Posterior cingulate gyrus (tissue), 11 donors: ENCODE measurements around the gene NCOA6.
"Not testable (repeated sequence)": the region's sequence is repeated elsewhere in the genome, so short reads cannot be mapped to it uniquely, and the experiment has no call there.

Experiments
- DNase-seq, 10 donors: peaks; one replicate each; pipeline versions ENCODE4 v3.0.0 to v3.0.0-alpha.2; 2020 to 2021; ENCODE audit warnings: mixed read lengths in 3 of 10
- intact Hi-C: fragments of 100-400 bp; cut with DNase I; formaldehyde crosslinking; loops from one replicate; pipeline ENCODE4 v1.15.1; 2023

Gene NCOA6

GRCh38 chr20:34732523-34732922 is 92.9 kb downstream of the NCOA6 start:
- DNase-seq: no peak
- intact Hi-C loops: no loop called here

GRCh38 chr20:34729416-34729815 is 96.0 kb downstream of the NCOA6 start:
- intact Hi-C loops: no loop called here
- no peak for DNase-seq

DNA sequence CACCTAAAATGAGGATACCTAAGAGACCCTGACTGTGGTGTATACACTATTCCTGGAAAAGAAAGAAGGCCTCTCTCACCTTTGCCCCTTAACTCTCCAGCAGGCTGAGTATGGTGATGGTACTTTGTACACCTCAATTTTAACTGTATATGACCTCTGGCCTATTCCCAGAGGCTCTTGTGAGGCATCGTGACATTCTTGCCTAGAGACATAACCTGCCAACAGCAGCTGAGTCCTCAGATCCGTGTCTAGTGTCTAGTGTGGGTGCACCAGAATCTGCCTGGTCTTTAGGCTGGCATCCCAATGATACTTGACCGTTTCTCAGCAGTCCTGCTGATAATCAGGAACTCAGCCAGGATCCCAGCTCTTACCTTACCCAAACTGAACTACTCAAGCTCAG is 101.3 kb downstream of the NCOA6 start:
- intact Hi-C loops: no loop called here
- DNase-seq: no peak

DNA sequence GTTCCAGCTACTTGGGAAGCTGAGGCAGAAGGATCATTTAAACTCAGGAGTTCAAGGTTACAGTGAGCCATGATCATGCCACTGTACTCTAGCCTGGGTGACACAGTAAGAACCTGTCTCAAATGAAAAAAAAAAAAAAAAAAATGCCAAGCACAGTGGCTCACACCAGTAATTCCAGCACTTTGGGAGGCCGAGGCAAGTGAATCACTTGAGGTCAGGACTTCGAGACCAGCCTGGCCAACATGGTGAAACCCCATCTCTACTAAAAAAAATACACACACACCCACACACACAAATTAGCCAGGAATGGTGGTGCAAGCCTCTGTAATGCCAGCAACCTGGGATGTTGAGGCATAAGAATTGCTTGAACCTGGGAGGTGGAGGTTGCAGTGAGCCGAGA is 102.9 kb downstream of the NCOA6 start:
- DNase-seq, intact Hi-C loops: not testable (repeated sequence)

GRCh38 chr20:34720266-34720665 is 105.2 kb downstream of the NCOA6 start:
- no peak for DNase-seq
- intact Hi-C loops: no loop called here

DNA sequence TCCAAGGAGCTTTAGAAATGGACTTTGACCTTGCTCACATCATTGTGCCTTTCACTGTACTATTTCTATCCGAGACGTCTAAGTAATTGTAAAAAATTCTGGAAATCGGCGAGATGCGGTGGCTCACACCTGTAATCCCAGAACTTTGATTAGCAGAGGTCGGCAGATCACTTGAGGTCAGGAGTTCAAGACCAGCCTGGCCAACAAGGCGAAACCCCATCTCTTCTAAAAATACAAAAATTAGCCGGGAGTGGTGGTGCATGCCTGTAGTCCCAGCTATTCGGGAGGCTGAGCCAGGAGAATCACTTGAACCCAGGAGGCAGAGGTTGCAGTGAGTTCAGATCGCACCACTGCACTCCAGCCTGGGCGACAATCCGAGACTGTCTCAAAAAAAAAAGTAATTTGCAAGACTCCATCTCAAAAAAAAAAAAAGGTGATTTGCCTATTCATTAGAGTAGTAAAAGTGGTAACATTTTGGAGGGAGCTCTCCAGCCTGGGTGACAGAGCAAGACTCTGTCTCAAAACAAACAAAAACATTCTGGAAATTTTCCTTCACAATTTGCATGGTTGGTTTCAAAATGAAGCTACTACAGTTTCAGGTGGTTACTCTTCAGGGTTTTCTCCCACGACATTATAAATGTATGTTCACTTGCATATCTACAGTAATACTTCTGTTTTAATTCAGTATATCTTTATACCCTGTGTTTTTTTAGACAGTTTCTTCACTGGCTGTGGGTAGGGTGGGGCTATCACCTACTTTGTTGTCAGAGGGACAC is 106.0 kb downstream of the NCOA6 start:
- DNase-seq, intact Hi-C loops: not testable (repeated sequence)

GRCh38 chr20:34717230-34718095 is 108.0 kb downstream of the NCOA6 start:
- no peak for DNase-seq
- intact Hi-C loops: no loop called here

DNA sequence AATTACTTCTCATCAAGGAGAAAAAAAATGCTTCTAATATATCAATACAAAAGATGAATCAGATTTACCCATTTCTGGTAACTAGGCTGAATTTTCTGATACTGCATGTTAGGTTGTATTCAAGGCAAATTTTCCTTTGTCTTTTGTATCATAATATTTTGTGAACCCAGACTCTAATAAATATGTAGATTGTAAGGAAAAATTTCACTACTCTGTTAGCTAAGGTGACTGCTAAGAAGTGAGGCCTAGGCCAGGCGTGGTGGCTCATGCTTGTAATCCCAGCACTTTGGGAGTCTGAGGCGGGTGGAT is 108.6 kb downstream of the NCOA6 start:
- intact Hi-C loops: no loop called here
- no peak for DNase-seq

DNA sequence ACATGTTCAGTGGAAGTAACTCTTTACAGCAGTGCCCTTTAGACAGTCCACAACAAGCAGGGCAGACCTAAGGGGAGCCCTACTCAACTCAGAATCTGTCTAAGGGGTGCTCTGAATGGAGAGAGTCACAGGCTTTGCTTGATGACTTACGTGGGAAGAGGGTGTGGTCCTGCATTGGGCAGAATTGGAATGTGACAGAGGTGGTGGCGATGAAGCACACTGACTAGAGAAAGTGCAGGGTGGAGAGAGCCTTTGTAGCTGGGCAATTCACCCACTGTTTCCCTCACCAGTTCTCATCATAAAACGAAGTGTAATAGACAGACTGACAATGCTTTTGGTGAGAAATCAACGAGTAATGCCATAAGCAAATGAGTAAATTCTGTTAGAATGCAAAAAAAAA is 110.1 kb downstream of the NCOA6 start:
- intact Hi-C loops: no loop called here
- no peak for DNase-seq

DNA sequence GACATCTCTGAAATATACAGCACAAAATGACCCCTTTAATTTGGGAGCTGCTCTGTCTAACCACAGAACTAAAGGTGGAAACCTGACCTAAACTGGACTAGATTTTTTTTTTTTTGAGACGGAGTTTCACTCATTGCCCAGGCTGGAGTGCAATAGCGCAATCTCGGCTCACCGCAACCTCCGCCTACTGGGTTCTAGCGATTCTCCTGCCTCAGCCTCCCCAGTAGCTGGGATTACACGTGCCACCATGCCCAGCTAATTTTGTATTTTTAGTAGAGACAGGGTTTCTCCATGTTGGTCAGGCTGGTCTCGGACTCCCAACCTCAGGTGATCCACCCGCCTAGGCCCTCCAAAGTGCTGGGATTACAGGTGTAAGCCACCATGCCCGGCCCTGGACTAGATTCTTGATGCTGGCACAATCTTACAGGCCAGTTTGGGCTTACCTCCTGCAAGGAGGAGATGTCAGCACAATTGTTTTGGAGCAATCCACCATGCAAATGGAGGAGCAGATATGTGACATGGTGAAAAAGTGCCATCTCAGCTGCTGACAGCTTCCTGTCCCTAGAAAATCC is 111.4 kb downstream of the NCOA6 start:
- intact Hi-C loops: not testable (repeated sequence)

GRCh38 chr20:34713194-34713943 is 112.1 kb downstream of the NCOA6 start:
- intact Hi-C loops: no loop called here
- DNase-seq: no peak

More for the DNA sequence above, 111.4 kb downstream of the NCOA6 start:
- DNase-seq: not testable (repeated sequence)

DNA sequence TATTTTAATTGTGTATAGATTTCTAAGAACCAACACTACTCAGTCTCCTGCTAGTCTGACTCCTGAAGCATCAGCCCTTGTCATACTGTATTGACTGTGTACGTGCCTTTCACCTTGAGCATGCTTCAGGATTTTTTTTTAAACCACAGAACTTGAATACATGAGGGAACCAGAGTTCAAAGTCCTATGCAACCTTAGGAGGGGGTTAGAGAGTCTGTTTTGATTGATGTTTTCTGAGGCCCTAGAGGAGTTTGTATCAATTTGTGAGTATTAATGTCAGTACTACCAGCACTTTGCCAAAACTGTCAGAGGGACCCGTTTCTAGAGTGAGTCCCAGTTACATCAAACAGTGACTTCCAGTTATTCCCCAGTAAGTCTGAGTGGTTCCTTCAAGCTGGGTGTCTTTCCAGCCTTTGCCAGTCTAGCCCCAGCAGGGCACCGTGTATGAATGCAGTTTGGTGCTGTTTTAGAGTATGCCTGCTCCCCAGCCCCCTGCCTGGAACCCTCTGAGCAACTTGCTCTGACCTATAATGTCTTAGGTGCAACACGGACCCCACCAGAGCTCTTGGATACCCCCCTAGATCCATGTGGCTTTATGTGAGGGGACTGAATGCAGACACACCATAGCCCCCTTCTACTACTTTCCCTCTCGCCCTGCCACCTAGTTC is 112.8 kb downstream of the NCOA6 start:
- DNase-seq: no peak
- intact Hi-C loops: no loop called here

DNA sequence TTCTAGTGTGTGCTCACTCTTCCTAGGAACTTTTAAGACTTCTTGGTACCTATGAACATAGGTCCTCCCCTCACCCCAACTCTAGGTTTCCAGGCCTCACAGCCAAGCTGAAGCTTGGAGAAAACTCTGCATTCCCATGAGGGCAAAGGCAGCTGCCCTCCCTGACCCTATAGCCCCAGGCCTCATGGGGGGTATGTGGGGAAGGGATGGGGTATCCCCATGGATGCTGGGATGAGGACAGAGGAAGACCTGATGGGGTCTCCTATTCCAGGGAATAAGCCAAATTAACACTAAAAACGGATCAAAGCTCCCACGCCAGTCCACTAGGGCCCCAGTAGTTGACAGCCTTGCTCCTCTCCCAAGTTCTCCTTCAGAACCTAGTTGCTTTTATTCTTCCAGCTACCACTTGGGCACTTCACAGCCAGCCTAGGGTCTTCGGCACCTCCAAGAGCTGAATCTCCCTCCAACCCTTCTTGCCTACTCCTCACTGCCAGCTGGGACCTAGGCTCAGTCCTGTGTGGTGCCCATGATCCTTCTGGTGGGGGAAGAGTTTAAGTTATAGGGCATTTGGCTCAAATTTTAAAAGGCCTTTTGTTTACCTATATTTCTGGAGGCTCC is 113.5 kb downstream of the NCOA6 start:
- intact Hi-C loops: loop anchor here (2.0 kb wide), 1 partner anchor 57 kb away; no protein-coding TSS in a partner anchor

GRCh38 chr20:34710861-34711574 is 114.4 kb downstream of the NCOA6 start:
- DNase-seq: no peak
- intact Hi-C loops: loop anchor here (2.0 kb wide), 1 partner anchor 58 kb away; no protein-coding TSS in a partner anchor

More for the DNA sequence above, 113.5 kb downstream of the NCOA6 start:
- no peak for DNase-seq

- intact Hi-C loops: loop anchor here (2.0 kb wide), 1 partner anchor 58 kb away; no protein-coding TSS in a partner anchor
- DNase-seq: no peak
Observed at GRCh38 chr20:34710568-34710839, 114.9 kb downstream of the NCOA6 start.

DNA sequence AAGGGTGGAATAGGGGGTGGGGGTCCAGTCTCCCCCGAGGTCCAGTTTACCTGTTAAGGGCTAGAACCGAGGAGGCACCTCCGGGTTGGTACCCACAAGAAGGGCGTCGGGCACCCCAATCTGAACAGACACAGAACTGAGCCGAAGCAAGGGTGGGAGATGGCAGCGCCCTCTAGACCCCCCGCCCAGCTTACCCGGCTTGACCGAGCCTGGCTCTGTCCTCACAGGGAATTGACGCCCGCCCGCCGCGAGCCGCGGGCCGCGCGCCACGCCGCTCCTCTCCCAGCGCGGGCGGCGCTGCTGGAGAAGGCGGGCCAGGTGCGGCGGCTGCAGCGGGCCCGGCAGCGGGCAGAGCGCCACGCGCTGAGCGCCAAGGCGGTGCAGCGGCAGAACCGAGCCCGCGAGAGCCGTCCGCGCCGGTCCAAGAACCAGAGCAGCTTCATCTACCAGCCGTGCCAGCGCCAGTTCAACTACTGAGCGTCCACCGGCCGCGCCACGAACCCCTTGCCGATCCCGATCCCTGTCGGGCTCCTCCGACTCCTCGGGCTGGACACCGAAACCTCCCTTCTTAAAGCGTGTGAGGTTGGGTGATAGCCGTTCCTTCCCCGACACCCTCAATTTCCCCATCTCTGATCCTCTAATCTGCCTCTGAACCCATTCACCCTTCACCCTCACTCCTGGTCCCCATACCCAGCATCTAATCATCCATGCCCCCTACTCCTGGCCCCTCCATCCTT is 115.5 kb downstream of the NCOA6 start:
- intact Hi-C loops: loop anchor here (2.0 to 10.0 kb wide), 2 partner anchors 59 to 405 kb away; partner anchors contain the start of gene AHCY
- DNase-seq: peak; percentile 35 to 96 (median 79)

DNA sequence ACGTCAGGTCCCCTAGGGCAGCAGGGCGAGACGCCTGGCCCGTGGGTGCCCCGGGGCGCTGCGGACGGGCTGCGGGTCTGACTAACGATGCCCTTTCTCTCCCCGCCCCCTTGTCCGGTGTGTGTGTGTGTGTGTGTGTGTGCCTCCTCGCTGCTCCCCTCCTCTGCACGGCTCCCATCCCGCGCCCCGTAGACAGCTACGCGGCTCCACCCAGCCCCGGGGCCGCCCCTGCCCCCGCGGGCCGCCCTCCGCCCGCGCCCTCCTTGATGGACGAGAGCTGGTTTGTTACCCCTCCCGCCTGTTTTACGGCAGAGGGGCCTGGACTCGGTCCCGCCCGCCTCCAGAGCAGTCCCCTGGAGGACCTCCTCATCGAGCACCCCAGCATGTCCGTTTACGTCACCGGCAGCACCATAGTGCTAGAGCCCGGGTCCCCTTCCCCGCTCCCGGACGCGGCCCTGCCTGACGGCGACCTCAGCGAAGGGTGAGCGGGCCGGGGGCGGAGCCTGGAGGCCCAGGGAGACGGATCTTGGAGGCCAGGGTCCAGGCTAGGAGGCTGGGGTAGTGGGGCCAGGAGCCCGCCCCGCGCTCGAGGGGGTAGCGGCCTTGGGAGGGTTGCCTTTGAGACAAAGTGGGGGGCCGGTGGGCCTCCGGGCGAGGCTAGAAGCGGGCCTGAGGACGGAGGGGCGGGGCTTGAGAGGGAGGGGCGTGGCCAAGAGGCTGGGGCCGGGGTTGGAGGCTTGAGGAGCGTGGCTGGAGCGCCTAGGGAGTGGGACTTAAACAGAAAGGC is 116.2 kb downstream of the NCOA6 start:
- peak; percentile 55 to 96 (median 76) for DNase-seq

More for the DNA sequence above, 116.2 kb downstream of the NCOA6 start:
- intact Hi-C loops: loop anchor here (10.0 kb wide), 1 partner anchor 404 kb away; the partner anchor contains the start of gene AHCY
